PFSK-1 (cell line): Measurements from ENCODE around the gene DCAKD.

Source experiments
- FOXP2 ChIP-seq: optimal IDR thresholded peaks from 2 replicates; pipeline ENCODE3; 2011; ENCODE audit warnings: borderline replicate concordance, control low read depth, inconsistent platforms; ENCODE audit not compliant: insufficient read depth; ENCODE audit errors: extremely low read length, extremely low read depth
- POLR2AphosphoS5 ChIP-seq: IDR thresholded peaks from 2 replicates; pipeline ENCODE4 v1.6.1; 2012; ENCODE audit warnings: low read depth, mild to moderate bottlenecking, control low read depth, low read length, moderate library complexity
- SIN3A ChIP-seq: IDR thresholded peaks from 2 replicates; pipeline ENCODE4 v1.6.1; 2012; ENCODE audit warnings: mild to moderate bottlenecking, low read length, moderate library complexity, borderline replicate concordance; ENCODE audit not compliant: insufficient read depth
- TAF1 ChIP-seq: IDR thresholded peaks from 2 replicates; pipeline ENCODE4 v1.6.1; 2012; ENCODE audit warnings: low read length, control low read depth, borderline replicate concordance; ENCODE audit not compliant: insufficient read depth
- TF ChIP-seq, protein P1 (sequence below), 2 experiments: IDR thresholded peaks; 2 replicates each; pipeline versions ENCODE4 v1.6.1 to v1.8.0; 2011 to 2012; ENCODE audit warnings: low read depth in 2 of 2, low read length in 2 of 2, control low read depth in 1 of 2, inconsistent platforms in 1 of 2, mild to moderate bottlenecking in 1 of 2, moderate library complexity in 1 of 2; ENCODE audit not compliant: insufficient read depth in 1 of 2

DCAKD gene

DNA sequence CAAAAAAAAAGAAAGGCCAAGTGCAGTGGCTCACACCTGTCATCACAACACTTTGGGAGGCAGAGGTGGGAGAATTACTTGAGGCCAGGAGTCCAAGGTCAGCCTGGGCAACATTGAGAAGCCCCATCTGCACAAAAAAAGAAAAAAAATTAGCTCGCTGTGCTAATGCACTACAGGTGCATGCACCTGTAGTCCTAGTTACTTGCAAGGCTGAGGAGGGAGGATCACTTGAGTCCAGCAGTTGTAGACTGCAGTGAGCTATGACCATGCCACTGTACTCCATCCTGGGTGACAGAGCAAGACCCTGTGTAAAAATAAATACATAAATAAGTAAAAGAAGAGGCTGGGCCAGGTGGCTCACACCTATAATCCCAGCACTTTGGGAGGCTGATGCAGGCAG, 39.7 kb downstream of the DCAKD start:
- no peak for TF ChIP-seq TAF1
- TF ChIP-seq, protein P1, sequence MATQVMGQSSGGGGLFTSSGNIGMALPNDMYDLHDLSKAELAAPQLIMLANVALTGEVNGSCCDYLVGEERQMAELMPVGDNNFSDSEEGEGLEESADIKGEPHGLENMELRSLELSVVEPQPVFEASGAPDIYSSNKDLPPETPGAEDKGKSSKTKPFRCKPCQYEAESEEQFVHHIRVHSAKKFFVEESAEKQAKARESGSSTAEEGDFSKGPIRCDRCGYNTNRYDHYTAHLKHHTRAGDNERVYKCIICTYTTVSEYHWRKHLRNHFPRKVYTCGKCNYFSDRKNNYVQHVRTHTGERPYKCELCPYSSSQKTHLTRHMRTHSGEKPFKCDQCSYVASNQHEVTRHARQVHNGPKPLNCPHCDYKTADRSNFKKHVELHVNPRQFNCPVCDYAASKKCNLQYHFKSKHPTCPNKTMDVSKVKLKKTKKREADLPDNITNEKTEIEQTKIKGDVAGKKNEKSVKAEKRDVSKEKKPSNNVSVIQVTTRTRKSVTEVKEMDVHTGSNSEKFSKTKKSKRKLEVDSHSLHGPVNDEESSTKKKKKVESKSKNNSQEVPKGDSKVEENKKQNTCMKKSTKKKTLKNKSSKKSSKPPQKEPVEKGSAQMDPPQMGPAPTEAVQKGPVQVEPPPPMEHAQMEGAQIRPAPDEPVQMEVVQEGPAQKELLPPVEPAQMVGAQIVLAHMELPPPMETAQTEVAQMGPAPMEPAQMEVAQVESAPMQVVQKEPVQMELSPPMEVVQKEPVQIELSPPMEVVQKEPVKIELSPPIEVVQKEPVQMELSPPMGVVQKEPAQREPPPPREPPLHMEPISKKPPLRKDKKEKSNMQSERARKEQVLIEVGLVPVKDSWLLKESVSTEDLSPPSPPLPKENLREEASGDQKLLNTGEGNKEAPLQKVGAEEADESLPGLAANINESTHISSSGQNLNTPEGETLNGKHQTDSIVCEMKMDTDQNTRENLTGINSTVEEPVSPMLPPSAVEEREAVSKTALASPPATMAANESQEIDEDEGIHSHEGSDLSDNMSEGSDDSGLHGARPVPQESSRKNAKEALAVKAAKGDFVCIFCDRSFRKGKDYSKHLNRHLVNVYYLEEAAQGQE (IDR thresholded peaks at IDR 0.05; ENCODE audit: insufficient read depth in 1 of 2, low read depth in 2 of 2, low read length in 2 of 2), result no peak

GRCh38 chr17:45009676-45010467, 41.6 kb downstream of the DCAKD start:
- TF ChIP-seq SIN3A (no peak), TAF1 (no peak), POLR2AphosphoS5 (no peak), FOXP2 (no peak)
- TF ChIP-seq, protein P1 (IDR thresholded peaks at IDR 0.05; ENCODE audit: insufficient read depth in 1 of 2, low read depth in 2 of 2, low read length in 2 of 2), result no peak

- TF ChIP-seq, protein P1 (IDR thresholded peaks at IDR 0.05; ENCODE audit: insufficient read depth in 1 of 2, low read depth in 2 of 2, low read length in 2 of 2), result no peak
- no peak for TF ChIP-seq TAF1
- no peak for TF ChIP-seq FOXP2
- no peak for TF ChIP-seq SIN3A
- TF ChIP-seq POLR2AphosphoS5, result no peak
Measured at GRCh38 chr17:45008216-45008615, 43.2 kb downstream of the DCAKD start.

- no peak for TF ChIP-seq TAF1
- no peak for TF ChIP-seq FOXP2
- no peak for TF ChIP-seq SIN3A
- TF ChIP-seq POLR2AphosphoS5, result no peak
- TF ChIP-seq, protein P1 (IDR thresholded peaks at IDR 0.05; ENCODE audit: insufficient read depth in 1 of 2, low read depth in 2 of 2, low read length in 2 of 2), result no peak
Measured at GRCh38 chr17:45006927-45007461, 44.4 kb downstream of the DCAKD start.
